ENCODE results near the gene DMRT1. TPM values are rescaled to one million over a fixed set of nuclear protein-coding genes. Genes with fewer than 3 reads are reported as not detected.

DMRT1 gene
- total and polyA plus RNA-seq, 7 donors = not detected

DNA sequence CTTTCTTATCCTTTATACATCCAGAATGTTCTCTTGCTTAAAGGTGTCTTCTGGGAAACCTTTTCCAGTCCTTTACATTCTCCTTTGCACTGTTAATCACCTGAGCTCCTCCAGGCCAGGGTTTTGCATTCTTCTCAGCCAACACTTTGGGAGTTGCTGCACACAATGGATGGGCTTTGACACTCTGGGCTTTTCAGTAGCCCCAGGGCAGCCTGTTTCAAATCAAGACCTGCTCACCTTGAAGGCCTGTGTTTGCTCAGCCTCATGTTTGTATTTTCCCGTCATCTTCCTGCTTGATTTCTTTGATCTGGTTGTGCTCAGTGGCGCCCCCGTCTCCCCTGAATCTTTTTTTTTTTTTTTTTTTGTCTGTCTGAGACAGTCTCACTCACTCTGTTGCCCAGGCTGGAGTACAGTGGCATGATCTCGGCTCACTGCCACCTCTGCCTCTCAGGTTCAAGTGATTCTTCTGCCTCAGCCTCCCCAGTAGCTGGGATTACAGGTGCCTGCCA, 41.0 kb downstream of the DMRT1 start:
- WGBS, 3 donors = 62 to 84% (median 79%) methylated on average over 4 of the region's 4 CpGs
- no peaks in the 10 kb centered on the region for H3K9me3 ChIP-seq
- ATAC-seq (no peak), DNase-seq (no peak)
- H3K36me3 ChIP-seq (ENCODE audit: insufficient read depth in 1 of 2, low read depth in 1 of 2) = no peaks in the 10 kb centered on the region
- no peak overlapping the region for H3K27ac ChIP-seq
- no peaks in the 10 kb centered on the region for H3K4me1 ChIP-seq
- no peak overlapping the region for H3K4me3 ChIP-seq
- peaks cover 0 to 4% (median 0%) of the 10 kb centered on the region in 3 donors for H3K27me3 ChIP-seq (ENCODE audit: insufficient read depth in 3 of 3, low read length in 2 of 3)
- TF ChIP-seq, protein P1, sequence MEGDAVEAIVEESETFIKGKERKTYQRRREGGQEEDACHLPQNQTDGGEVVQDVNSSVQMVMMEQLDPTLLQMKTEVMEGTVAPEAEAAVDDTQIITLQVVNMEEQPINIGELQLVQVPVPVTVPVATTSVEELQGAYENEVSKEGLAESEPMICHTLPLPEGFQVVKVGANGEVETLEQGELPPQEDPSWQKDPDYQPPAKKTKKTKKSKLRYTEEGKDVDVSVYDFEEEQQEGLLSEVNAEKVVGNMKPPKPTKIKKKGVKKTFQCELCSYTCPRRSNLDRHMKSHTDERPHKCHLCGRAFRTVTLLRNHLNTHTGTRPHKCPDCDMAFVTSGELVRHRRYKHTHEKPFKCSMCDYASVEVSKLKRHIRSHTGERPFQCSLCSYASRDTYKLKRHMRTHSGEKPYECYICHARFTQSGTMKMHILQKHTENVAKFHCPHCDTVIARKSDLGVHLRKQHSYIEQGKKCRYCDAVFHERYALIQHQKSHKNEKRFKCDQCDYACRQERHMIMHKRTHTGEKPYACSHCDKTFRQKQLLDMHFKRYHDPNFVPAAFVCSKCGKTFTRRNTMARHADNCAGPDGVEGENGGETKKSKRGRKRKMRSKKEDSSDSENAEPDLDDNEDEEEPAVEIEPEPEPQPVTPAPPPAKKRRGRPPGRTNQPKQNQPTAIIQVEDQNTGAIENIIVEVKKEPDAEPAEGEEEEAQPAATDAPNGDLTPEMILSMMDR (IDR thresholded peaks at IDR 0.05) = no peak
- intact Hi-C loops (cut with DNase I) = no loop called here

GRCh38 chr9:883011-883410, 41.5 kb downstream of the DMRT1 start:
- peaks cover 0 to 4% (median 0%) of the 10 kb centered on the region in 3 donors for H3K27me3 ChIP-seq (ENCODE audit: insufficient read depth in 3 of 3, low read length in 2 of 3)
- 68 to 83% (median 82%) methylated on average over 8 of the region's 8 CpGs for WGBS, 3 donors
- DNase-seq (no peak), ATAC-seq (no peak)
- H3K4me3 ChIP-seq = no peak overlapping the region
- H3K4me1 ChIP-seq = no peaks in the 10 kb centered on the region
- TF ChIP-seq, protein P1 (IDR thresholded peaks at IDR 0.05) = no peak
- H3K9me3 ChIP-seq = no peaks in the 10 kb centered on the region
- H3K36me3 ChIP-seq (ENCODE audit: insufficient read depth in 1 of 2, low read depth in 1 of 2) = no peaks in the 10 kb centered on the region
- intact Hi-C loops (cut with DNase I) = no loop called here
- H3K27ac ChIP-seq = no peak overlapping the region

- intact Hi-C loops (cut with DNase I) = no loop called here
- TF ChIP-seq, protein P1 (IDR thresholded peaks at IDR 0.05) = no peak
- Histone ChIP-seq H3K27ac (no peak overlapping the region), H3K36me3 (ENCODE audit: insufficient read depth in 1 of 2, low read depth in 1 of 2) (no peaks in the 10 kb centered on the region), H3K4me1 (no peaks in the 10 kb centered on the region), H3K9me3 (no peaks in the 10 kb centered on the region), H3K4me3 (no peak overlapping the region), H3K27me3 (ENCODE audit: insufficient read depth in 3 of 3, low read length in 2 of 3) (peaks cover 0 to 4% (median 0%) of the 10 kb centered on the region in 3 donors)
- WGBS, 3 donors = 84 to 88% (median 88%) methylated on average over 6 of the region's 6 CpGs
- ATAC-seq (no peak), DNase-seq (no peak)
Measured at GRCh38 chr9:886886-887285, 45.4 kb downstream of the DMRT1 start.

- Histone ChIP-seq H3K27ac (no peak overlapping the region), H3K27me3 (ENCODE audit: insufficient read depth in 3 of 3, low read length in 2 of 3) (no peaks in the 10 kb centered on the region), H3K36me3 (ENCODE audit: insufficient read depth in 1 of 2, low read depth in 1 of 2) (no peaks in the 10 kb centered on the region), H3K4me1 (no peaks in the 10 kb centered on the region), H3K4me3 (no peak overlapping the region), H3K9me3 (no peaks in the 10 kb centered on the region)
- no peak for ATAC-seq
- DNase-seq = no peak
- intact Hi-C loops (cut with DNase I) = loop anchor here in 1 of 2 donors (5.0 kb wide), 1 partner anchor 115 kb away; no protein-coding TSS in a partner anchor
- 83 to 87% (median 85%) methylated on average over 5 of the region's 5 CpGs for WGBS, 3 donors
- TF ChIP-seq, protein P1 (IDR thresholded peaks at IDR 0.05) = no peak
Measured at GRCh38 chr9:892123-892522, 50.6 kb downstream of the DMRT1 start.

DNA sequence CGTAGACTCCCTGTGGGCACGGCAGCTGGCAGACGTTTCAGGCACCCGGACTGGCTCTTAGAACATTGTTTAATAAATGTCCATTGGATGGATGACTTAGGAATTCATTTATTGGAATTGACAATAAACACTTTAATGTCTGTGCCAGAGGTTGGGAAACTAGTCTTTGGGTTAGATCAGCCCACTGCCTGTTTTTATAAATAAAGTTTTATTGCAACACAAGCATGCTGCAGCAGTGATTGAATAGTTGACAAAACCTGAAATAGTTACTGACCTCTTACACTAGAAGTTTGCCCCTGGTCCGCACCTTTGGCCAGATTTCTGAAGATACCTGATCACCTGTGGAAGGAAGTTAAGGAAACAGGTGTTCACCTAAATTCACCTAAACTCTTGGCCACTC, 51.6 kb downstream of the DMRT1 start:
- intact Hi-C loops (cut with DNase I) = loop anchor here in 1 of 2 donors (5.0 kb wide), 1 partner anchor 114 kb away; no protein-coding TSS in a partner anchor
- Histone ChIP-seq H3K4me1 (no peaks in the 10 kb centered on the region), H3K9me3 (no peaks in the 10 kb centered on the region), H3K27me3 (ENCODE audit: insufficient read depth in 3 of 3, low read length in 2 of 3) (no peaks in the 10 kb centered on the region), H3K36me3 (ENCODE audit: insufficient read depth in 1 of 2, low read depth in 1 of 2) (no peaks in the 10 kb centered on the region), H3K4me3 (no peak overlapping the region), H3K27ac (no peak overlapping the region)
- TF ChIP-seq, protein P1 (IDR thresholded peaks at IDR 0.05) = no peak
- no peak for ATAC-seq
- no peak for DNase-seq
- 83 to 86% (median 86%) methylated on average over 5 of the region's 5 CpGs for WGBS, 3 donors

Data from psoas muscle (tissue), 8 donors.